ENCODE measurements around the gene NEO1. TPM values are rescaled to one million over a fixed set of nuclear protein-coding genes. Genes with fewer than 3 reads are reported as not detected.

The NEO1 gene
- total and polyA plus RNA-seq, 11 donors: 4.4 to 31.5 (median 11.9) TPM

GRCh38 chr15:73336756-73337155 lies 284.5 kb downstream of the NEO1 start:
- DNase-seq: peak in 1 of 5 donors; percentile 19
- WGBS, 4 donors: 67 to 87% (median 84%) methylated on average over 7 of the region's 7 CpGs
- H3K4me1 ChIP-seq: peaks cover 0 to 21% (median 0%) of the 10 kb centered on the region in 12 donors
- H3K27me3 ChIP-seq: no peaks in the 10 kb centered on the region
- no peak overlapping the region for H3K27ac ChIP-seq
- no peak overlapping the region for H3K4me3 ChIP-seq
- TF ChIP-seq POLR2A (IDR thresholded peaks at IDR 0.05): no peak
- no peak for TF ChIP-seq CTCF (IDR thresholded peaks at IDR 0.05)
- ATAC-seq: no peak
- H3K36me3 ChIP-seq: no peaks in the 10 kb centered on the region
- intact Hi-C loops (cut with DNase I): no loop called here
- H3K9me3 ChIP-seq: no peaks in the 10 kb centered on the region

- no peak overlapping the region for H3K27ac ChIP-seq
- DNase-seq: no peak
- no peaks in the 10 kb centered on the region for H3K36me3 ChIP-seq
- no peak overlapping the region for H3K4me3 ChIP-seq
- no peak for ATAC-seq
- intact Hi-C loops (cut with DNase I): no loop called here
- peaks cover 0 to 25% (median 0%) of the 10 kb centered on the region in 12 donors for H3K4me1 ChIP-seq
- 77 to 82% (median 81%) methylated on average over 8 of the region's 8 CpGs for WGBS, 4 donors
- no peaks in the 10 kb centered on the region for H3K27me3 ChIP-seq
- H3K9me3 ChIP-seq: no peaks in the 10 kb centered on the region
- TF ChIP-seq POLR2A (IDR thresholded peaks at IDR 0.05): no peak
- TF ChIP-seq CTCF (IDR thresholded peaks at IDR 0.05): no peak
Observed at GRCh38 chr15:73337187-73337586, 284.9 kb downstream of the NEO1 start.

- no peak overlapping the region for H3K4me3 ChIP-seq
- no peaks in the 10 kb centered on the region for H3K36me3 ChIP-seq
- H3K27ac ChIP-seq: no peak overlapping the region
- DNase-seq (peak in 1 of 5 donors; percentile 14), ATAC-seq (no peak)
- peaks cover 0 to 4% (median 0%) of the 10 kb centered on the region in 12 donors for H3K9me3 ChIP-seq
- WGBS, 4 donors: 81 to 93% (median 85%) methylated on average over 6 of the region's 6 CpGs
- peaks cover 0 to 30% (median 0%) of the 10 kb centered on the region in 12 donors for H3K4me1 ChIP-seq
- TF ChIP-seq POLR2A (IDR thresholded peaks at IDR 0.05): no peak
- no peak for TF ChIP-seq CTCF (IDR thresholded peaks at IDR 0.05)
- no peaks in the 10 kb centered on the region for H3K27me3 ChIP-seq
- intact Hi-C loops (cut with DNase I): no loop called here
Observed at GRCh38 chr15:73338058-73338457, 285.8 kb downstream of the NEO1 start.

- Histone ChIP-seq H3K4me1 (peaks cover 0 to 30% (median 0%) of the 10 kb centered on the region in 12 donors), H3K27me3 (no peaks in the 10 kb centered on the region), H3K27ac (no peak overlapping the region), H3K36me3 (no peaks in the 10 kb centered on the region), H3K4me3 (no peak overlapping the region), H3K9me3 (peaks cover 0 to 5% (median 0%) of the 10 kb centered on the region in 12 donors)
- DNase-seq (peak in 1 of 5 donors; percentile 36), ATAC-seq (peak in 3 of 4 donors; percentile 19 to 42 (median 25))
- intact Hi-C loops (cut with DNase I): no loop called here
- TF ChIP-seq POLR2A (IDR thresholded peaks at IDR 0.05): no peak
- no peak for TF ChIP-seq CTCF (IDR thresholded peaks at IDR 0.05)
- 35 to 75% (median 65%) methylated on average over 4 to 9 of the region's 9 CpGs for WGBS, 4 donors
Observed at GRCh38 chr15:73338606-73339374, 286.5 kb downstream of the NEO1 start.
